Measurements from ENCODE around the gene LMBR1.
"Not testable (repeated sequence)": the region's sequence is repeated elsewhere in the genome, so short reads cannot be mapped to it uniquely, and the experiment has no call there.

Gene LMBR1

GRCh38 chr7:156848979-156849378, 44.0 kb downstream of the LMBR1 start:
- no peak for DNase-seq (ENCODE audit: low read depth in 1 of 2, low spot score in 1 of 2)

- DNase-seq (ENCODE audit: low read depth in 1 of 2, low spot score in 1 of 2), result no peak
These were observed 47.4 kb downstream of the LMBR1 start for GRCh38 chr7:156845379-156846101.

DNA sequence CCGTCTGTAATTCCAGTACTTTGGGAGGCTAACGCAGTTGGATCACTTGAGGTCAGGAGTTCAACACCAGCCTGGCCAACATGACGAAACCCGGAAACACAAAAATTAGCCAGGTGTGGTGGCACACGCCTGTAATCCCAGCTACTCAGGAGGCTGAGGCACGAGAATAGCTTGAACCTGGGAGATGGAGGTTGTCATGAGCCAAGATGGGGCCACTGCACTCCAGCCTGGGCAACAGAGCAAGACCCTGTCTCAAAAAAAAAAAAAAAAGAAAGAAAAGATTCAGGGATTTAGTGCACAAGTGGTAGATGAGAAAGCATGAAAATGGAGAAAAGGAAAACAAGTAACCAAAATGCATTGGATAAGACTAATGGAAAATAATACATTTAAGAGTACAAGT, 49.4 kb downstream of the LMBR1 start:
- DNase-seq (ENCODE audit: low read depth in 1 of 2, low spot score in 1 of 2), result not testable (repeated sequence)

DNA sequence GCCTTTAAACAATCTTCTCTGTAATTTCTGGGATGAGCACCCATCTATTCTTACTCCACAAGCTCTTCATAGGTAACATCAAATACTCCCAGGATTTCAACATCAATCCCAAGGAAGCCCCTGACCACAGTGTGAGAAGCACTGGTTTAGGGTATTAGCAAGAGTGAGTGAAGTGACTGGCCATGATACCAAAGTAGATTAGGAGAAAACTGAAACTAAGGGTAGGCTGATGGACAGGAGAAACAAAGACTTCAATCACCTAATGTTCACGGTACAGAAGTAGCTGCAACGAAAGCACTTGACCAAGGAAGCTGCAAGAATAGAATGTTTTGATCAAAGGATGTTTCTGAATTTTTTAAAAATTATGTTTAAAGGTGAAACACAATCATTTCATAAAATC, 49.8 kb downstream of the LMBR1 start:
- no peak for DNase-seq (ENCODE audit: low read depth in 1 of 2, low spot score in 1 of 2)

DNA sequence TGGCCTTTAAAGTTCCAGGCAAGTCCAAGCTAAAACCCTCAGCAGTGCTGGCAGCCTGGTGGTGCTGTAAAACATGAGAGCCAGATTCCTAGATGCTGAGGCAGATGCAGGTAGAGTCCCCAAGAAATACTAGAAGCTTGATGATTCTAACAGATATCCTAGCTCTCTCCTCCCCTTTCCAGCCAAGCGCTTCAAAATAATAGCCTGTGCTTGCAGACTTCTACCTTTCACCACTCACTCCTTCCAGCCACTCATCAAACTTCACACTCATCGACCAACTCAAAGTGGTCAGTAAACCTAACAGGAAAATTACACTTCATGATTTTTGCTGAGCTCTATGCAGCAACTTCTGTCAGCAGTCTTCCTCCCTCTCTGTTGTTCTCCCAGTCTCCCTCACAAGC, 50.2 kb downstream of the LMBR1 start:
- no peak for DNase-seq (ENCODE audit: low read depth in 1 of 2, low spot score in 1 of 2)

DNA sequence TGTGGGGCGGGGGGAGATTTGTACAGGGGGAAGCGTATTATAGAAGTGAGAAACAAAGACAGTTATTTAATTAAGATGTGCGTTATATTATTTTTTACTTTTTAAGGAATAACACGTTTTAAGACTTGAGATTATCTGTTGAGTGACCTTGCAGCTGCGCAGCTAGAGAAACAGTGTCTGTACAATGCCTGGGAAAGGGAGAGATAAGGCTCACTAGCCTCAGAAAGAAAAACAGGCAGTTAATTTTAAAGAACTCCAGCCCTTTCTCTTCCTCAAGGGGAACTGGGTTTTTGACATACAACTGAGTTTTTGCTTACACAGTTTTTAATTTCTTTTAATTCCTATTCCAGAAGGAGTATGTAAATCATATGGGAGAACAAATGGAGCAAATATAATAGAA, 50.7 kb downstream of the LMBR1 start:
- DNase-seq (ENCODE audit: low read depth in 1 of 2, low spot score in 1 of 2), result no peak

DNA sequence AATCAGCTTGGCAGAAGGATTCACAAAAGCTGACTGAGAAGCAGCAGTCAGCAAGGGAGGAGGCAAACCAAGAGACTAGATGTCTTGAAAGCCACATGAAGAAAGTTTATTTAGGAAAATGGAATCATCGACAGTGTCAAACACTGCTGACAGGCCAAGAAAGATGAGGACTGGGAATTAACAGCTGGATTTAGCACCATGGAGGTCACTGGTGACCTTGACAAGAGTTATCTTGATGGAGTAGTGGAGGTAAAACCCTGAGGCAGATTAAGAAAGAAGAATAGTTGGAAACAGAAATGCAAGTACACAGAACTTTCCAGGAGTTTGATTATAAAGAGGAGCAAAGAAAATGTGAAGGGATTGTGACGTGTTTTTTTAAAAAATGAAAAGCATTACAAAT, 51.5 kb downstream of the LMBR1 start:
- no peak for DNase-seq (ENCODE audit: low read depth in 1 of 2, low spot score in 1 of 2)

- DNase-seq (ENCODE audit: low read depth in 1 of 2, low spot score in 1 of 2), result no peak
These were observed 52.8 kb downstream of the LMBR1 start for GRCh38 chr7:156840134-156840533.

GRCh38 chr7:156836443-156836842, 56.5 kb downstream of the LMBR1 start:
- DNase-seq (ENCODE audit: low read depth in 1 of 2, low spot score in 1 of 2), result no peak

- no peak for DNase-seq (ENCODE audit: low read depth in 1 of 2, low spot score in 1 of 2)
These were observed 58.5 kb downstream of the LMBR1 start for GRCh38 chr7:156834462-156834861.

DNA sequence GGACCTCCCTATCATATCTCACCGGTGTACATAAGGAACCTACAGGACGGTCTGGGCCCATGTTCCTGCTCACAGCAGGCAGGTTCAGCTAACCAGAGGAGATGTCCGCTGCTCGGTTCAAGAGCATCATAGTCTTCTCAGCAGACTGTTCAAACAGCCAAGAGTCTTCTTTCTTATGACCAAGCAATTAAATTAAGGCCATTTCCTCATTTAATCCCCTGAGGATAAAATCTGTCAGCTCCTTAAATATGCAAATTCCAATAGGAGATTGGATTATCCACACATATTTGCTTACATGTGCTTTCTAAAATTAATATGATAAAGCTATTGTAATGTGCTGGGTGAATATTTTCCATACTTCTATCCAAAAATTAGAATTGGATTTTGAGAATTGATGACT, 59.7 kb downstream of the LMBR1 start:
- DNase-seq (ENCODE audit: low read depth in 1 of 2, low spot score in 1 of 2), result no peak

GRCh38 chr7:156832195-156832877, 60.6 kb downstream of the LMBR1 start:
- DNase-seq (ENCODE audit: low read depth in 1 of 2, low spot score in 1 of 2), result no peak

DNA sequence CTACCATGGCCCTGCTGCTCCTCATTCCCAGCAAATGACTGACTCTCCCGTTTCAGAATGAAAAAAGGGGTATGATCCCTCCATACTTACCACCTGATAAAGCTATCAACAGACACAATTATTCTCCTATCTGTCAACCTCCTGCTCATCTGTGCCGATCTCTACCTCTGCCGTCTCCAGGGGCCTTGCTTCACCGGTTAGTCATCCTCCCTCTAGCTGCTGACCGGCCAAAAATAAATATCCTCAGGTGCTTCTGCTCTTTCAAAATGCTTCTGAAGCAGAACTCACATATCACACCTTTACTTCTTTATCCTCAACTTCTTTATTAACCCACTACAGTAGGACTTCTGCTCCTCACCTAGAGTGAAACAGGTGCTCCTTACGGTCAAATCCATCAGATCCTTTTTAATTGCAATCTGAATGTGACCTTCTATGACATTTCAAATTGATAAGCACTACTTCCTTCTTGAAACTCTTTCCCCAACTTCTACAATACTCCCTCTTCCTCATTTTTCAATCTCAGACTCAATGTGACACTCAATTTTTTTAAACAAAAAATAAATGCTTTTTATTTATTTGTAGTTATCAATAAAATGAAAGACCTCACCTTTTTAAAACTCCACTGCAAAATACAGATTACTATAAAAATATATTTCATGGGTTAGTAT, 63.2 kb downstream of the LMBR1 start:
- no peak for DNase-seq (ENCODE audit: low read depth in 1 of 2, low spot score in 1 of 2)

- DNase-seq (ENCODE audit: low read depth in 1 of 2, low spot score in 1 of 2), result no peak
These were observed 65.3 kb downstream of the LMBR1 start for GRCh38 chr7:156827587-156828203.

DNA sequence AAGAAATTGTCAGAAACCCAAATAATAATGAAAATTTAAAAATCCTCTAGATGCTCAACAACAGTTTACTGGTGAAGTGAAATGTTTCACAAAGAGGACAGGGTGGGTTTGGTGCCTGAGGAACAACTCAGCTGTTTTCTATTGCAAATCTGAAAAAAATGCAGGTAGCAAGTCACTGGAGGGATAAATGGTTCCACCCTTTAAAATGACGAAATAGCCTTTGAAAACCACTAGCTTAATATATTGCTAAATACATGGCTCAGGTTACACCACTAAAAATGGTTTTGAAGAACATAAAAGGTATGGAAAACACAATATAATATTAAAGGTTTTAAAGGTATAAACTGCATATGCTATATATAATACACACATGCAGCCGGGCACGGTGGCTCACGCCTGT, 69.5 kb downstream of the LMBR1 start:
- no peak for DNase-seq (ENCODE audit: low read depth in 1 of 2, low spot score in 1 of 2)

- no peak for DNase-seq (ENCODE audit: low read depth in 1 of 2, low spot score in 1 of 2)
These were observed 72.4 kb downstream of the LMBR1 start for GRCh38 chr7:156820445-156821063.

- DNase-seq (ENCODE audit: low read depth in 1 of 2, low spot score in 1 of 2), result no peak
These were observed 73.2 kb downstream of the LMBR1 start for GRCh38 chr7:156819733-156820295.

- no peak for DNase-seq (ENCODE audit: low read depth in 1 of 2, low spot score in 1 of 2)
These were observed 74.8 kb downstream of the LMBR1 start for GRCh38 chr7:156818133-156818532.

- DNase-seq (ENCODE audit: low read depth in 1 of 2, low spot score in 1 of 2), result no peak
These were observed 75.9 kb downstream of the LMBR1 start for GRCh38 chr7:156816943-156817572.

GRCh38 chr7:156811706-156812105, 81.3 kb downstream of the LMBR1 start:
- DNase-seq (ENCODE audit: low read depth in 1 of 2, low spot score in 1 of 2), result no peak

- not testable (repeated sequence) for DNase-seq (ENCODE audit: low read depth in 1 of 2, low spot score in 1 of 2)
These were observed 89.3 kb downstream of the LMBR1 start for GRCh38 chr7:156803656-156804055.
